Tibial nerve (tissue), 4 donors: ENCODE results near the gene KRTAP10-8.

ENCODE experiments used
- CTCF ChIP-seq, 5 experiments: fragments of 200-600 bp in 3 of 5; fragments of 450-650 bp in 2 of 5; sonication (generic) in 3 of 5; IDR thresholded peaks; one replicate each; pipeline ENCODE4 v1.5.1; 2016 to 2019; ENCODE audit warnings: antibody characterized with exemption in 5 of 5, mild to moderate bottlenecking in 3 of 5, moderate library complexity in 2 of 5
- EP300 ChIP-seq, 2 donors: sonication (generic); formaldehyde crosslinking; IDR thresholded peaks; one replicate each; pipeline ENCODE4 v1.6.1; 2017; ENCODE audit warnings: antibody characterized with exemption in 2 of 2, mild to moderate bottlenecking in 1 of 2
- POLR2A ChIP-seq, 2 donors: fragments of 450-650 bp; IDR thresholded peaks; one replicate each; pipeline ENCODE4 v1.6.1; 2017; ENCODE audit warnings: antibody characterized with exemption in 2 of 2, mild to moderate bottlenecking in 2 of 2, moderate library complexity in 2 of 2

- TF ChIP-seq CTCF (IDR thresholded peaks at IDR 0.05) = no peak
- no peak for TF ChIP-seq POLR2A (IDR thresholded peaks at IDR 0.05)
- no peak for TF ChIP-seq EP300 (IDR thresholded peaks at IDR 0.05)
Measured at GRCh38 chr21:44566403-44566802, 45.5 kb upstream of the KRTAP10-8 start.
